NCI-H187 (cell line): ENCODE measurements around the gene PRIMPOL.
"Not testable (repeated sequence)": the region's sequence is repeated elsewhere in the genome, so short reads cannot be mapped to it uniquely, and the experiment has no call there.

Experiments
- DNase-seq, 2 experiments: peaks; one replicate each; lab custom pipeline; 2025; lab: John Stamatoyannopoulos, UW

PRIMPOL gene

DNA sequence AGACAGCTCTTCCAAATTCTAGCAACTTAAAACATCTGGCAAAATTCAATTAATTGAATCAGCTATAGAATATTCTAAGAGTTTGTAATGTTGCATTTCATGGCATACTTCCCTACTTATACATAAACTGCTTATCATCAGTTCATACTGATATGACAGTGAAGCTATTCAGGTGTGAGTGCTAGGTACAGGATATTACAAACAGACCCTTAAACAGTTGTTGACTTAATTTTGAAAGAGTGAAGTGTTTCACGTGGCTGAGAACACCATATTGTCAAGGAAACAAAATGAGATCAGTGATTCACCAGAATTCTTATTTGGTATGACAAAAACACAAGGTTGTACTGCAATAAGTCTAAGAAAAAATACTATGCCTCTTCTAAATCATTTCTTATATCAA lies 56.9 kb downstream of the PRIMPOL start:
- no peak for DNase-seq

DNA sequence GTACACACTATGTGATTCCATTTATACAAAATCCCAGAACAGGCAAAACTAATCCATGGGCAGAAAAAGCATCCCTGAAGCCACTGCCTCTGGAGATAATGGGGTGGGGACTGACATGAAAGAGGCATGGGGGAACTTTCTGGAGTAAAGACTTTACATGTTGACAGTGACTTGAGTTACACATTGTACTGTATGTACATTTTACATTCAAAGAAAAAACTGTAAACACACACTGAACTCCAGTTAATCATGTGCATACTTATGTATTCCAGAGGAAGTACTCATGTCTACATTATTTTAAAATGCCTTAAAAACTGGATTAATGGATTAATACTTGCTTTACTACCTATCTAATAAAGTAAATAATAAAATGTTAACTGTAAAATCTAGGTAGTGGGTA lies 62.8 kb downstream of the PRIMPOL start:
- DNase-seq = no peak

DNA sequence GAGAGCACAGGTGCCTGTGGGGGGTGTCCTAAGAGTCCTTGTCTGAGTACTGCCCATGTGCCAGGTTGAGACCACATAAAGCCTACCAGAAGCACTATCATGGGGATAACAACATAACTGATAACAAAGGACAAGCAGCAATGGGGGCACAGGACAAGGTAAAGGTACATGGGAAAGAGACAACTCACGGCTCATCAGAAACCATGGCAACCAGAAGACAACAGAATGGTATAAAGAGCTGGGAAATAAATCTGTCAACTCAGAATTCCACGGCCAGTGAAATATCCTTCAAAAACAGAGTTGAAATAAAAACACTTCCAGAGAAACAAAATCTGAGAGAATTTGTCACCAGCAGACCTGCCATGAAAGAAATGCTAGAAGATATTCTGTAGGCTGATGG lies 64.3 kb downstream of the PRIMPOL start:
- DNase-seq = no peak

DNA sequence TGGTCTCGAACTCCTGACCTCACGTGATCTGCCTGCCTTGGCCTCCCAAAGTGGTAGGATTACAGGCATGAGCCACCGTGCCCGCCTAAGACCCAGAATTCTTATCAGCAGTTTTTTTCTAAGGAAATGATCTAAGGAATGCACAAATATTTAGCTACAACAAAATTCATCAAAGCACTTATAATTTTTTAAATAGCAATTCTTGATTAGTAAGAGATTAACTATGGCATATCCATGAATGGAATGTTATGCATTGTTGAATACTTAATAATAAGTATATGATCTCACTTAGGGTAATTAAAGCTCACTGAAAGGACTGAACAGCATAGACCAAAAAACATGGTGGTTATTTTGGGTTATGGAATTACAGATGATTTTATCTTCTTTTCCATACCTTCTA lies 66.0 kb downstream of the PRIMPOL start:
- DNase-seq = no peak

DNA sequence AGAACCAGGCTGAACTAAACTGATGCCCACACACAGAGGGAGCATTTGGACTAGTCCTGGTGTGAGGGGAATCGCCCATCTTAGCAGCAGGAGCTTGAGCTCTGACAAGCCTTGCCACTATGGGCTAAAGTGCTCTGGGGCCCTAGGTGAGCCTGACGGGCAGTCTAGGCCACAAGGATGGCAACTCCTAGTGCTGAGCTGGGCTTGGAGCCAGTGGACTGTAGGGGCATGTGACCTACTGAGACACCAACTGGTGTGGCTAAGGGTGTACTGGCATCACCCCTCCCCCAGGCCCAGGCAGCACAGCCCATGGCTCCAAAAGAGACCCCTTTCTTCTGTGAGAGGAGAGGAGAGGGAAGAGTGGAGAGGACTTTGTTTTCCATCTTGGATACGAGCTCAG lies 69.9 kb downstream of the PRIMPOL start:
- no peak for DNase-seq

DNA sequence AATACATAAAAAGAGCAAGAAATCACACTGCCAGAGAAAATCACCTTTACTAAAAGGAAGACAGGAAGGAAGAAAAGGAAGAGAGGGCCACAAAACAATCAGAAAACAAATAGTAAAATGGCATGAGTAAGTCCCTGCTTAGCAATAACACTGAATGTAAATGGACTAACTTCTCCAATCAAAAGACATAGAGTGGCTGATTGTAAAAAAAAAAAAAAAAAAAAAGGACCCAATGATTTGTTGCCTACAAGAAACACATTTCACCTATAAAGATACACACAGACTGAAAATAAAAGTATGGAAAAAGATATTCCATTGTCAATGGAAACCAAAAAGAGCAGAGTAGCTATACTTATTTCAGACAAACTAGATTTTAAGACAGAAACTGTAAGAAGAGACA lies 71.7 kb downstream of the PRIMPOL start:
- DNase-seq = no peak

DNA sequence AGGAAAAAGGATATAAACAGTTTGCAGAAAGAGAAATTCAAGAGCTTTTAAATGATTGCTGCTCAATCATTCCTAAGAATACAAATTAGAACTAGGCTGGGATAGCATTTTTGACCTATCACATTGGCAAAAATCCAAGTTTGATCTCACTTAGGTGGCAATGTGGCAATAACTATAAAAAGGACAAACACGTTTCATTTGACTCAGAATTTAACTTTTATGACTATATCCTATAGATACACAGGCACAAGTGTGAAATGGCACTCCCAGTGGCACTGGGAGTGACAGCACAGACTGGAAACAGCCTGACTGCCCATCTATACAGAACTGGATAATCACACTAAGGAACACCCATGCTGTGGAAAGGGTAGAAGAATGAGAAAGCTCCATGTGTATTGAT lies 73.3 kb downstream of the PRIMPOL start:
- DNase-seq = no peak

DNA sequence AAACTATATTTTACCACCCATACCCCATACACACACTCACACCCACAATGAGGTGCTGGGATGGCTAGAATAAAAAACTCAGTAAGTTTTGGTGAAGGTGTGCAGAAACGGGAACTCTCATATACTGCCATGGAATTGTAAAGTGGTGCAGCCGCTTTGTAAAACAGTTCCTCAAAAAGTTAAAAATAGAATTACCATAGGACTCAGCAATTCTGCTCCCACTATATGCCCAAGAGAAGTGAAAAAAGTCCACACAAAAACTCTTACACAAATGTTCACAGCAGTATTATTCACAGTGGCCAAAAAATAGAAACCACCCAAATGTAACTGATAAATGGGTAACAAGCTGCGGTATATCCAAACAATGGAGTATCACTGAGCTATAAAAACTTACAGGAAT lies 77.9 kb downstream of the PRIMPOL start:
- DNase-seq = no peak

DNA sequence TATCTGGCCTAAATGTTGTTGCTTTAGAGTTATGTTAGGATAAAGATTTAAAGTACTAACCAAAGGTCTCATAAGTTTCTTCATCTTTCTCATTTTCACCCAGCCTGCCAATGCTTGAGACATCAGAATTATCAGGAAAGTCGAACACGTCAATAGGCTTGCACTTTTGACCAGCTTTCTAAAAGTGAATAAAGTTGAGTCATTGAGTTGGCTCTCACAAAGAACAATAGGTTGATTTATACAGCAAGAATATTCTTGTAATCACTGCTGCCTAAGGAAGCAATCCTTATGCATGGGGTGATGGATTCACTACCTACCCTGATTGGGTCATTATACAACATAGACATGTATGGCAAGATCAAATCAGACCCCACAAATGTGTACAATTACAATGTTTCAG lies 79.3 kb downstream of the PRIMPOL start:
- DNase-seq = no peak

DNA sequence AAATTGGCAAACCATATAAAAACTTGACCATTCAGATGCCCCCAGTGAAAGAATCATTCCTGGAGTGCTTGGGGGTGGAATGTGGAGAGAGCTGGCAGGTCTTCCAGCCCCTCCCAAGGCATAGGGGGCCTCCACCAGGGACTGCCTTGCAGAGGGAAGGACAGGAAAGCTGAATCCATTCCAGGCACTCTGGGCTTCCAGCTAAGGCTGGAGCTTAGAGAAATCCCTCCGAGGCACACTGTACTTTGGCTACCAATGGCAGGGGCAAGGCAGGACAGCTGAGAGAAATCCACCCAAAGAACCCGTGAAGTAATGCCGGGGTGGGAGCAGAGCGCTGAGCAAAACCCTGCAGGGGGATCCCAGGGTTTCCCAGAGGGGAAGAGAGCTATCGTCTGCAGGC lies 80.4 kb downstream of the PRIMPOL start:
- DNase-seq = no peak

DNA sequence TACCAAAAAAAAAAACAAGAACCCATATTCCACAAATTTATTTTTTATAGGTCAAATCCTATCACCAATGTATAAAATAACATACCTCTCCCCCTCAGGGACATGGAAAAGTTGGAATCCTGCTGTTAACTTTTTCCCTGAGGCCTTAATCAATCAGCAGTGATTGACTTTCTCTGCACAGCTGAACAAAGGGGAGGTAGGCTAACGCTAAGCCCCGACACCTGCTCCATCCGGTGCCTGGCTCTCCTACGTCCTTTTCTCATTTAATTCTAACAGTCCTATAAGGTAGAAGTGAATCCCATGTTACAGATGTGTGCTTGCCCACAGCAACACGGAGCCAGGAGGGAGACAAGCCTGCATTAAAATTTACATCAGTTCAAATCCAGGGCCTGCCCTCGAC lies 81.5 kb downstream of the PRIMPOL start:
- no peak for DNase-seq

DNA sequence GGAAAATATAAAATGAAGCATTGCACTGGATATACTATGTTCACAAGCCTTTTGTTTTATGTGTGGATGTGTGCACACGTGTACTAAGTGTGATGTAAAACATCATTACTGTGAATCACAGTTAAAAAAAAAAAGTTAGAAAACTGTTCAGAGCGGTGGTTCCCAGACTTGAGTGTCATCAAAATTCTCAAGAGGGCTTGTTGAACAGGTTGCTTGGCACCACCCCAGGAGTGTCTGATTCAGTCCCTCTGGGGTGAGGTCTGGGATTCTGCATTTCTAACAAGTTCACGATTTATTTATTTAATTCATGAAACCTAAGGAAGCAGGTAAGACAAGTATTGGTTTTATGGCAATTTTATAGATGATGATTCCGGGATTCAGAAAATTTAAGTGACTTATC lies 82.6 kb downstream of the PRIMPOL start:
- peak; percentile 26 to 33 for DNase-seq

DNA sequence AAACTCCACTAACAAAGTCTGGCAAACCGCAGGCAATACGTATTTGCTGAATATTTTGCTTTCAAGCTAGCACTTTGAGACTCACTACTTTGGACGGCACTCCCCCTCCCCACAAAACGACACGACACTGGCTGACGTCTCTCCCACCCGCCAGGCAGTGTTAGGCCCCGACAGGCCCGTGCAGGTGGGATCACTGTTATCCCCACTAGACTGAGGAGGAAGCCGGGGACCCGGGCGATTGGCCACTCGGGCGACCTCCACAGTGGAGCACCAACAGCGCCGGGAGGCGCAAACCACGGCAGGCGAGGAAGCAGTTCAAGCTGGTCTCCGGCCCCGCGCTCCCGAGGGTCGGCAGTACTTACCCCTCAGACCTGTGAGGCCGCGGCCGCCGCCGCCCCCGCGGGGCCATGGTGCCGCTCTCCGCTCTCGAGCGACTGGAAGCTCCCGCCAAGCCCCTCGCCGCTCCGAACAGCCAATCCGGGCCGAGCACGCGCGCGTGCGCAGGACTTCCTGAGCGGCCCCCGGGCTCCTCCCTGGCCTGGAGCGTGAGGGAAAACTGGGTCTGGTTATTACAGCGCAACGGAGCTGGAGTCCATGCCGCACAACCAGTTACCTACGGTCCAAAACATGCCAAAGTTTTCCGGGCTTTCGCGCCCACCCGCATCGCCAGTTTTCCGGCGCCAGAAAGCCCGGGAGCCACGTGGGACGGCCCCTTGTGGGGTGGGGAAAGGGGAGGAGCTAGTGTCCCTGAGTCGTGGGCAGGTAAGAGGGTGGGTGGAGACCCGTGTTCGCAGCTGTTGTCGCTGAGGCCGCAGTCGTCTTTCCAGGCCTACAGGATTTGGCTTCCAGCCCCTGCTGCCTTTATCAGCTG lies 84.4 kb downstream of the PRIMPOL start, which contains the start of gene CENPU:
Gene CENPU, minus strand, starts transcription at position 443 of the 871 bp plus-strand sequence. Its CDS starts 34 bp downstream, at position 409.
- DNase-seq = peak; percentile 88 to 95

DNA sequence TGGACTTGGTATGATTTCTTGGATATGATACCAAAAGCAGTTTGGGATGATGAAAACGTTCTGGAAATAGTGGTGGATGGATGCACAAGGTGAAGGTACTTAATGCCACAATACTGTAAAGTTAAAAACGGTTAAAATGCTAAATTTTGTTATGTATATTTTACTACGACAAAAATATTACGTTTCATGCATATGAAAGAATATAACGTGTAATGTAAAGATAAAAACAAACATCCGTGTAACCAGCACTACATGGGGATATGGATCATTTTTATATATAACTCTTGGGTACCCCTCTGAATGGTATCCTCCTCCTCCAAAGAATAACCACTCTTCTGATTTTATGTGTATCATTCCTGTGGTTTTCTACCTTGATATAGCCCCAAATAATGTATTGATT lies 85.2 kb downstream of the PRIMPOL start:
- no peak for DNase-seq

DNA sequence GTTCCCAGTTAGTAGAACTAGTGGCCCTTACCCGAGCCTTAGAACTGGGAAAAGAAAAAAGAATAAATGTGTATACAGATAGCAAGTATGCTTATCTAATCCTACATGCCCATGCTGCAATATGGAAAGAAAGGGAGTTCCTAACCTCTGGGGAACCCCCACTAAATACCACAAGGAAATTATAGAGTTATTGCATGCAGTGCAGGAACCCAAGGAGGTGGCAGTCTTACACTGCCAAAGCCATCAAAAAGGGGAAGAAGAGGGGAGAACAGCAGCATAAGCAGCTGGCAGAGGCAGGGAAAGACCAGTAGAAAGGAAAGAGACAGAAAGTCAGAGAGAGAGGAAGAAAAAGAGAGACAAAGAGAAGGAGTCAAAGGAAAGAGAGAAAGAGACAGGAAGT lies 90.0 kb downstream of the PRIMPOL start:
- DNase-seq = not testable (repeated sequence)

DNA sequence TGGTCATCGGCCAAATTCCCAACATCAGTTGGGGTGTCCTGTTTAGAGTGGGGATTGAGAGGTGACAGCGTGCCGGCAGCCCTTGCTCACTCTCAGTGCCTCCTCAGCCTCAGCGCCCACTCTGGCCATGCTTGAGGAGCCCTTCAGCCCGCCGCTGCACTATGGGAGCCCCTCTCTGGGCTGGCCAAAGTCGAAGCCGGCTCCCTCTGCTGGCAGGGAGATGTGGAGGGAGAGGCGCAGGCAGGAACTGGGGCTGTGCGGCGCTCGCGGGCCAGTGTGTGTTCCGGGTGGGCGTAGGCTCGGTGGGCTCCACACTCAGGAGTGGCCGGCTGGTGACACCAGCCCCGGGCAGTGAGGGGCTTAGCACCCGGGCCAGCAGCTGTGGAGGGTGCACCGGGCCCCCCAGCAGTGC lies 91.4 kb downstream of the PRIMPOL start:
- no peak for DNase-seq

DNA sequence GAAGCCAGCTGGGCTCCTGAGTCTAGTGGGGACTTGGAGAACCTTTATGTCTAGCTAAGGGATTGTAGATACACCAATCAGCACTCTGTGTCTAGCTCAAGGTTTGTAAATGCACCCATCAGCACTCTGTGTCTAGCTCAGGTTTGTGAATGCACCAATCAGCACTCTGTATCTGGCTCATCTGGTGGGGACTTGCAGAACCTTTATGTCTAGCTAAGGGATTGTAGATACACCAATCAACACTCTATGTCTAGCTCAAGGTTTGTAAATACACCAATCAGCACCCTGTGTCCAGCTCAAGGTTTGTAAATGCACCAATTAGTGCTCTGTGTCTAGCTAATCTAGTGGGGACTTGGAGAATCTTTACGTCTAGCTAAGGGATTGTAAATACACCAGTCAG lies 92.1 kb downstream of the PRIMPOL start:
- not testable (repeated sequence) for DNase-seq

DNA sequence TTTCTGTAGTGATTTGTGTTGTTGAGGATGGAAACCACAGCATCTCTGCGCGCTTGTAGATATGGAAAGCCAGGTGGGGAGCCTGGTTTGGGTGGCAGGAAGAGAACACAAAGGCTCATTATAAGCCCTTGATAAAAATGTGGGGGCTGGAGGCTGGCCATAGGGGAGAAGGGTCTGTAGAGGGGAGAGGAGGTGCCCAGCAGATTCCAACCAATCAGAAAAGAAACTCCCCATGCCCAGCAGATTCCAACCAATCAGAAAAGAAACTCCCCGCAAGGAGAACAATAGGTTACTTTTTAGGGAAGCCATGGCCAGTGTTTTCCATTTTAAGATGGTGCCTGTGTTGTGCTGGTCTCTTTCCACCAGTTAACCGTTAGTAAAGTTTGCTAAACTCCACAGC lies 94.1 kb downstream of the PRIMPOL start:
- no peak for DNase-seq

DNA sequence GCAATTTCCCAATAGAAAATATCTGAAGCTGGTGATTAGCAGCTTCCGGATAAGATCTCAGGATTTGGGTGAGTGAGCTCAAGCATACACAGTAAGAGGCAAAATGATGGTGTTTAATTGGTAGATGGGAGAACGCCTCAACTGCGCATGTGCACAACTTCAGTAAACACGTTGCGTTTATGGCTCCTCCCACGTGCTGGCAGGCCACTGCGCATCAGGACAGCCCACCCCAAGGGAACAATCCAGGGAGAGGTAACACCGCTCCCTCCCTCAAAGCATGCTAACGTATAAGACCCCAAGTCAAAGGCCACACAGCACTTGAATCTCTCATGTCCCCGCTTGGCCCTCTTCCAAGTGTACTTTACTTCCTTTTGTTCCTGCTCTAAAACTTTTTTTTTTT lies 94.7 kb downstream of the PRIMPOL start:
- no peak for DNase-seq
